ENCODE measurements around the gene TFAP2B.

Gene TFAP2B

GRCh38 chr6:50832912-50833311 is 14.2 kb downstream of the TFAP2B start:
- TF ChIP-seq EZH2phosphoT487 (IDR thresholded peaks at IDR 0.05; ENCODE audit: borderline replicate concordance) (no peak), CTCF (conservative IDR thresholded peaks at IDR 0.05; ENCODE audit: low read length) (no peak)
- H2AFZ ChIP-seq (ENCODE audit: low read length): no peak overlapping the region
- H3K27me3 ChIP-seq (ENCODE audit: insufficient read depth, low read length, poor library complexity, severe bottlenecking): no peaks in the 10 kb centered on the region
- H3K4me2 ChIP-seq (ENCODE audit: low read depth, low read length, poor library complexity, severe bottlenecking): no peak overlapping the region
- no peaks in the 10 kb centered on the region for H3K36me3 ChIP-seq (ENCODE audit: insufficient read depth, low read length)
- no peaks in the 10 kb centered on the region for H3K9me3 ChIP-seq (ENCODE audit: insufficient read depth, low read depth, low read length)
- no peak overlapping the region for H3K4me3 ChIP-seq (ENCODE audit: low read length, poor library complexity, severe bottlenecking)
- H3K4me1 ChIP-seq (ENCODE audit: insufficient read depth, low read length, poor library complexity, severe bottlenecking): no peaks in the 10 kb centered on the region
- no peak overlapping the region for H3K9ac ChIP-seq (ENCODE audit: low read depth, low read length, poor library complexity, severe bottlenecking)
- H3K9me2 ChIP-seq (replicated peaks; ENCODE audit: low read depth, low read length): no peaks in the 10 kb centered on the region
- no peaks in the 10 kb centered on the region for H4K20me1 ChIP-seq (ENCODE audit: insufficient read depth, low read length, poor library complexity, severe bottlenecking)
- no peaks in the 10 kb centered on the region for H3K79me2 ChIP-seq (ENCODE audit: insufficient read depth, low read length)
- H3F3A ChIP-seq (ENCODE audit: low read depth): no peaks in the 10 kb centered on the region

- TF ChIP-seq CTCF (conservative IDR thresholded peaks at IDR 0.05; ENCODE audit: low read length): no peak
- no peak for TF ChIP-seq EZH2phosphoT487 (IDR thresholded peaks at IDR 0.05; ENCODE audit: borderline replicate concordance)
- no peak overlapping the region for H3K9ac ChIP-seq (ENCODE audit: low read depth, low read length, poor library complexity, severe bottlenecking)
- H3K79me2 ChIP-seq (ENCODE audit: insufficient read depth, low read length): no peaks in the 10 kb centered on the region
These were observed 16.3 kb downstream of the TFAP2B start for GRCh38 chr6:50834929-50835410.

GRCh38 chr6:50836231-50836630 is 17.6 kb downstream of the TFAP2B start:
- no peaks in the 10 kb centered on the region for H3K9me2 ChIP-seq (replicated peaks; ENCODE audit: low read depth, low read length)
- no peak for TF ChIP-seq CTCF (conservative IDR thresholded peaks at IDR 0.05; ENCODE audit: low read length)
- no peak for TF ChIP-seq EZH2phosphoT487 (IDR thresholded peaks at IDR 0.05; ENCODE audit: borderline replicate concordance)
- H4K20me1 ChIP-seq (ENCODE audit: insufficient read depth, low read length, poor library complexity, severe bottlenecking): no peaks in the 10 kb centered on the region
- H3K79me2 ChIP-seq (ENCODE audit: insufficient read depth, low read length): no peaks in the 10 kb centered on the region
- no peak overlapping the region for H3K4me2 ChIP-seq (ENCODE audit: low read depth, low read length, poor library complexity, severe bottlenecking)
- H3F3A ChIP-seq (ENCODE audit: low read depth): no peaks in the 10 kb centered on the region
- H3K9me3 ChIP-seq (ENCODE audit: insufficient read depth, low read depth, low read length): no peaks in the 10 kb centered on the region
- no peak overlapping the region for H2AFZ ChIP-seq (ENCODE audit: low read length)
- no peak overlapping the region for H3K9ac ChIP-seq (ENCODE audit: low read depth, low read length, poor library complexity, severe bottlenecking)
- no peaks in the 10 kb centered on the region for H3K36me3 ChIP-seq (ENCODE audit: insufficient read depth, low read length)
- no peaks in the 10 kb centered on the region for H3K4me1 ChIP-seq (ENCODE audit: insufficient read depth, low read length, poor library complexity, severe bottlenecking)
- H3K4me3 ChIP-seq (ENCODE audit: low read length, poor library complexity, severe bottlenecking): no peak overlapping the region
- no peaks in the 10 kb centered on the region for H3K27me3 ChIP-seq (ENCODE audit: insufficient read depth, low read length, poor library complexity, severe bottlenecking)

More at GRCh38 chr6:50834929-50835410, 16.3 kb downstream of the TFAP2B start:
- no peaks in the 10 kb centered on the region for H3F3A ChIP-seq (ENCODE audit: low read depth)
- no peaks in the 10 kb centered on the region for H4K20me1 ChIP-seq (ENCODE audit: insufficient read depth, low read length, poor library complexity, severe bottlenecking)
- no peaks in the 10 kb centered on the region for H3K9me3 ChIP-seq (ENCODE audit: insufficient read depth, low read depth, low read length)
- H3K36me3 ChIP-seq (ENCODE audit: insufficient read depth, low read length): no peaks in the 10 kb centered on the region
- H3K4me1 ChIP-seq (ENCODE audit: insufficient read depth, low read length, poor library complexity, severe bottlenecking): no peaks in the 10 kb centered on the region
- H3K4me3 ChIP-seq (ENCODE audit: low read length, poor library complexity, severe bottlenecking): no peak overlapping the region
- no peak overlapping the region for H2AFZ ChIP-seq (ENCODE audit: low read length)
- H3K27me3 ChIP-seq (ENCODE audit: insufficient read depth, low read length, poor library complexity, severe bottlenecking): no peaks in the 10 kb centered on the region
- no peaks in the 10 kb centered on the region for H3K9me2 ChIP-seq (replicated peaks; ENCODE audit: low read depth, low read length)
- H3K4me2 ChIP-seq (ENCODE audit: low read depth, low read length, poor library complexity, severe bottlenecking): no peak overlapping the region

Measured in Loucy (cell line).